Skeletal muscle satellite cell (primary cell): ENCODE measurements around the gene TMEM117.
"Not testable (repeated sequence)": the region's sequence is repeated elsewhere in the genome, so short reads cannot be mapped to it uniquely, and the experiment has no call there.

Experiments
- H3K27me3 ChIP-seq: 2 replicates; pipeline ENCODE4 v1.7.0; 2013; ENCODE audit warnings: low read length; ENCODE audit not compliant: control insufficient read depth, insufficient read depth
- H3K36me3 ChIP-seq: 2 replicates; pipeline ENCODE4 v1.7.0; 2013; ENCODE audit warnings: mild to moderate bottlenecking, control low read depth, low read length; ENCODE audit not compliant: insufficient read depth
- H3K4me1 ChIP-seq: 2 replicates; pipeline ENCODE4 v1.7.0; 2013; ENCODE audit warnings: low read length; ENCODE audit not compliant: control insufficient read depth, insufficient read depth
- H3K4me2 ChIP-seq: 2 replicates; pipeline ENCODE4 v1.7.0; 2013; ENCODE audit warnings: mild to moderate bottlenecking, low read length
- H3K4me3 ChIP-seq: 2 replicates; pipeline ENCODE4 v1.7.0; 2013; ENCODE audit warnings: low read length
- H3K9ac ChIP-seq: 2 replicates; pipeline ENCODE4 v1.7.0; 2013; ENCODE audit warnings: mild to moderate bottlenecking, low read depth, low read length, moderate library complexity
- H3K9me3 ChIP-seq: replicated peaks from 2 replicates; pipeline ENCODE4 v1.7.0; 2013; ENCODE audit warnings: mild to moderate bottlenecking, control low read depth, low read length

The TMEM117 gene

GRCh38 chr12:43847425-43848225 lies 11.7 kb downstream of the TMEM117 start:
- not testable (repeated sequence) for H3K4me2 ChIP-seq, H3K36me3 ChIP-seq, H3K27me3 ChIP-seq, H3K9me3 ChIP-seq, H3K4me3 ChIP-seq, H3K4me1 ChIP-seq, H3K9ac ChIP-seq

- no peak overlapping the region for H3K4me3 ChIP-seq
- no peaks in the 10 kb centered on the region for H3K27me3 ChIP-seq
- H3K4me1 ChIP-seq = peaks cover 6% of the 10 kb centered on the region
- H3K9ac ChIP-seq = no peak overlapping the region
- H3K9me3 ChIP-seq = no peaks in the 10 kb centered on the region
- no peaks in the 10 kb centered on the region for H3K36me3 ChIP-seq
- no peak overlapping the region for H3K4me2 ChIP-seq
Measured at GRCh38 chr12:43848226-43848507, 12.3 kb downstream of the TMEM117 start.

- Histone ChIP-seq H3K36me3 (no peaks in the 10 kb centered on the region), H3K9me3 (no peaks in the 10 kb centered on the region), H3K4me1 (peaks cover 6% of the 10 kb centered on the region), H3K9ac (no peak overlapping the region), H3K4me2 (no peak overlapping the region), H3K27me3 (no peaks in the 10 kb centered on the region), H3K4me3 (no peak overlapping the region)
Measured at GRCh38 chr12:43848786-43849185, 12.9 kb downstream of the TMEM117 start.

GRCh38 chr12:43852744-43853143 lies 16.9 kb downstream of the TMEM117 start:
- Histone ChIP-seq H3K36me3 (no peaks in the 10 kb centered on the region), H3K9me3 (no peaks in the 10 kb centered on the region), H3K27me3 (no peaks in the 10 kb centered on the region), H3K4me2 (no peak overlapping the region), H3K9ac (no peak overlapping the region), H3K4me3 (no peak overlapping the region), H3K4me1 (no peaks in the 10 kb centered on the region)

GRCh38 chr12:43856972-43857371 lies 21.1 kb downstream of the TMEM117 start:
- no peaks in the 10 kb centered on the region for H3K36me3 ChIP-seq
- peaks cover 2% of the 10 kb centered on the region for H3K4me1 ChIP-seq
- H3K4me2 ChIP-seq = no peak overlapping the region
- no peak overlapping the region for H3K4me3 ChIP-seq
- H3K9me3 ChIP-seq = no peaks in the 10 kb centered on the region
- H3K27me3 ChIP-seq = no peaks in the 10 kb centered on the region
- H3K9ac ChIP-seq = no peak overlapping the region

- peaks cover 3% of the 10 kb centered on the region for H3K4me1 ChIP-seq
- H3K9me3 ChIP-seq = no peaks in the 10 kb centered on the region
- H3K4me3 ChIP-seq = no peak overlapping the region
- no peak overlapping the region for H3K9ac ChIP-seq
- H3K36me3 ChIP-seq = no peaks in the 10 kb centered on the region
- H3K27me3 ChIP-seq = no peaks in the 10 kb centered on the region
- no peak overlapping the region for H3K4me2 ChIP-seq
Measured at GRCh38 chr12:43858096-43858495, 22.2 kb downstream of the TMEM117 start.

- H3K36me3 ChIP-seq = no peaks in the 10 kb centered on the region
- H3K9ac ChIP-seq = no peak overlapping the region
- no peaks in the 10 kb centered on the region for H3K27me3 ChIP-seq
Measured at GRCh38 chr12:43858991-43859390, 23.1 kb downstream of the TMEM117 start.

GRCh38 chr12:43861015-43861839 lies 25.3 kb downstream of the TMEM117 start:
- Histone ChIP-seq H3K4me3 (no peak overlapping the region), H3K9ac (no peak overlapping the region), H3K4me1 (peaks cover 3% of the 10 kb centered on the region), H3K9me3 (no peaks in the 10 kb centered on the region), H3K4me2 (no peak overlapping the region), H3K27me3 (no peaks in the 10 kb centered on the region), H3K36me3 (no peaks in the 10 kb centered on the region)

More at GRCh38 chr12:43858991-43859390, 23.1 kb downstream of the TMEM117 start:
- Histone ChIP-seq H3K4me3 (no peak overlapping the region), H3K9me3 (no peaks in the 10 kb centered on the region), H3K4me2 (no peak overlapping the region), H3K4me1 (peaks cover 3% of the 10 kb centered on the region)

- Histone ChIP-seq H3K9me3 (no peaks in the 10 kb centered on the region), H3K4me1 (peaks cover 3% of the 10 kb centered on the region), H3K9ac (no peak overlapping the region), H3K4me2 (no peak overlapping the region), H3K36me3 (no peaks in the 10 kb centered on the region), H3K27me3 (no peaks in the 10 kb centered on the region), H3K4me3 (no peak overlapping the region)
Measured at GRCh38 chr12:43861840-43862150, 25.9 kb downstream of the TMEM117 start.

- Histone ChIP-seq H3K4me2 (no peak overlapping the region), H3K9ac (no peak overlapping the region), H3K4me3 (no peak overlapping the region), H3K36me3 (no peaks in the 10 kb centered on the region), H3K4me1 (peaks cover 3% of the 10 kb centered on the region), H3K27me3 (no peaks in the 10 kb centered on the region), H3K9me3 (no peaks in the 10 kb centered on the region)
Measured at GRCh38 chr12:43863770-43864366, 28.0 kb downstream of the TMEM117 start.

GRCh38 chr12:43864557-43864956 lies 28.7 kb downstream of the TMEM117 start:
- H3K27me3 ChIP-seq, H3K4me2 ChIP-seq, H3K9me3 ChIP-seq, H3K36me3 ChIP-seq, H3K4me1 ChIP-seq, H3K4me3 ChIP-seq, H3K9ac ChIP-seq: not testable (repeated sequence)
